Measurements from ENCODE around the gene TUT1.

TUT1 gene

GRCh38 chr11:62539238-62539925, 51.9 kb downstream of the TUT1 start:
- Histone ChIP-seq H3K4me3 (ENCODE audit: severe bottlenecking) (peak overlapping the region; percentile 7), H3K27ac (ENCODE audit: poor library complexity, severe bottlenecking) (peak overlapping the region; percentile 97), H3K4me1 (ENCODE audit: insufficient read depth, poor library complexity, severe bottlenecking) (peaks cover 43% of the 10 kb centered on the region), H3K27me3 (ENCODE audit: insufficient read depth, poor library complexity, severe bottlenecking) (no peaks in the 10 kb centered on the region), H3K36me3 (ENCODE audit: low read depth) (peaks cover 78% of the 10 kb centered on the region), H3K9me3 (ENCODE audit: severe bottlenecking) (no peaks in the 10 kb centered on the region)
- peak; percentile 64 for ATAC-seq (ENCODE audit: low read depth)
- peak; percentile 89 for DNase-seq (ENCODE audit: low spot score)
- no peak for TF ChIP-seq CTCF (IDR thresholded peaks at IDR 0.05; ENCODE audit: poor library complexity, severe bottlenecking)

- no peaks in the 10 kb centered on the region for H3K27me3 ChIP-seq (ENCODE audit: insufficient read depth, poor library complexity, severe bottlenecking)
- DNase-seq (ENCODE audit: low spot score) (no peak), ATAC-seq (ENCODE audit: low read depth) (no peak)
- no peaks in the 10 kb centered on the region for H3K9me3 ChIP-seq (ENCODE audit: severe bottlenecking)
- TF ChIP-seq CTCF (IDR thresholded peaks at IDR 0.05; ENCODE audit: poor library complexity, severe bottlenecking), result no peak
- H3K27ac ChIP-seq (ENCODE audit: poor library complexity, severe bottlenecking), result peak overlapping the region; percentile 97
- peaks cover 80% of the 10 kb centered on the region for H3K36me3 ChIP-seq (ENCODE audit: low read depth)
- no peak overlapping the region for H3K4me3 ChIP-seq (ENCODE audit: severe bottlenecking)
- peaks cover 43% of the 10 kb centered on the region for H3K4me1 ChIP-seq (ENCODE audit: insufficient read depth, poor library complexity, severe bottlenecking)
These were observed 52.7 kb downstream of the TUT1 start for GRCh38 chr11:62538470-62539237.

GRCh38 chr11:62536301-62536957, 54.9 kb downstream of the TUT1 start:
- H3K36me3 ChIP-seq (ENCODE audit: low read depth), result peaks cover 84% of the 10 kb centered on the region
- TF ChIP-seq CTCF (IDR thresholded peaks at IDR 0.05; ENCODE audit: poor library complexity, severe bottlenecking), result no peak
- H3K27me3 ChIP-seq (ENCODE audit: insufficient read depth, poor library complexity, severe bottlenecking), result no peaks in the 10 kb centered on the region
- H3K4me1 ChIP-seq (ENCODE audit: insufficient read depth, poor library complexity, severe bottlenecking), result peaks cover 32% of the 10 kb centered on the region
- DNase-seq (ENCODE audit: low spot score) (no peak), ATAC-seq (ENCODE audit: low read depth) (no peak)
- no peak overlapping the region for H3K4me3 ChIP-seq (ENCODE audit: severe bottlenecking)
- no peak overlapping the region for H3K27ac ChIP-seq (ENCODE audit: poor library complexity, severe bottlenecking)
- no peaks in the 10 kb centered on the region for H3K9me3 ChIP-seq (ENCODE audit: severe bottlenecking)

GRCh38 chr11:62535802-62536201, 55.5 kb downstream of the TUT1 start:
- H3K9me3 ChIP-seq (ENCODE audit: severe bottlenecking), result no peaks in the 10 kb centered on the region
- ATAC-seq (ENCODE audit: low read depth) (no peak), DNase-seq (ENCODE audit: low spot score) (no peak)
- TF ChIP-seq CTCF (IDR thresholded peaks at IDR 0.05; ENCODE audit: poor library complexity, severe bottlenecking), result no peak
- peaks cover 26% of the 10 kb centered on the region for H3K4me1 ChIP-seq (ENCODE audit: insufficient read depth, poor library complexity, severe bottlenecking)
- no peaks in the 10 kb centered on the region for H3K27me3 ChIP-seq (ENCODE audit: insufficient read depth, poor library complexity, severe bottlenecking)
- H3K36me3 ChIP-seq (ENCODE audit: low read depth), result peaks cover 84% of the 10 kb centered on the region
- H3K4me3 ChIP-seq (ENCODE audit: severe bottlenecking), result no peak overlapping the region
- H3K27ac ChIP-seq (ENCODE audit: poor library complexity, severe bottlenecking), result no peak overlapping the region
